NCI-H526 treated with DMSO at 0.1 percent for 48 hours (cell line): ENCODE data around the gene TRIM27.
A peak's percentile ranks its signal among the peaks of the same experiment; 100 is the strongest.

Experiments
- DNase-seq: peaks from one replicate; lab custom pipeline; 2025; lab: John Stamatoyannopoulos, UW

The TRIM27 gene

DNA sequence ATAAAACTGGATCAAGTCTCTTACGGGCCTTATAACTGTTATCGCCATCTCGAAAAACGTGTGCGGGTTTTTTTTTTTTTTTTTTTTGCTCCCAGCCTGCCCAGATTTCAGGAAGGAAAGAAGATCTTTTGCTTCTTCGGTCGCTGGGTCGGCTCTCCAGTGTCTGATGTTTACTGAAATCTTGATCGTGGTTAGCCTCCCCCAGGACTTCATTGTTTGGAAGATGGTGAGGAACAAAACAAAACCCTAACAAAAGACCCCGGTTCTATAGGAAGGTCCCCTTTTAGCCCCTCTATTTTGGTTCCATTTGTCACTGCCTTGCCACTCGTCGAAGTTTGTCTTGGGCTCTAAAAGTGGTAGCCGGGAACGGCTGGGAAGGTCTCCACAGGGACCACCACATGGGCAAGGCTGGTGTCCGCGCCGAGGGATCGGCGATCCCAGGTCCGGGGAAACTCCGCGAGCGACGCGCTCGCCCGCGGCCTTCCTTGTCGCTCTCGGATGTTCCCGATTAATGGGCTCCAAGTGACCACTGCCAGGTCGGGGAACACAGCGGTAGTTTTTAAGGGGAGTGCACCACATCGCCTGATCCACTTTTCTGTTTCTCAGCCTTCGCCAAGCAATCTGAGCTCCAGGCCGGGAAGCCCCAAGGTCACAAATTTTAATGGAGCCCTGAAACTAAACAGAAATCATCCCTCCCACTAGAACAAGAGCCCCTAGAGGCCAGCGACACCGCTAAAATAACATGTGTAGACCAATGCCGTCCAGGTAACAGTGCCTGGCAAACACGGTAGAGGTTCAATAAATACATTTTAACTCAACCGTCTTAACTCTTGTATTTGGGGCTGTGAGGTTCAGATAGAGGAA lies 27.0 kb downstream of the TRIM27 start:
- peak; percentile 48 for DNase-seq

DNA sequence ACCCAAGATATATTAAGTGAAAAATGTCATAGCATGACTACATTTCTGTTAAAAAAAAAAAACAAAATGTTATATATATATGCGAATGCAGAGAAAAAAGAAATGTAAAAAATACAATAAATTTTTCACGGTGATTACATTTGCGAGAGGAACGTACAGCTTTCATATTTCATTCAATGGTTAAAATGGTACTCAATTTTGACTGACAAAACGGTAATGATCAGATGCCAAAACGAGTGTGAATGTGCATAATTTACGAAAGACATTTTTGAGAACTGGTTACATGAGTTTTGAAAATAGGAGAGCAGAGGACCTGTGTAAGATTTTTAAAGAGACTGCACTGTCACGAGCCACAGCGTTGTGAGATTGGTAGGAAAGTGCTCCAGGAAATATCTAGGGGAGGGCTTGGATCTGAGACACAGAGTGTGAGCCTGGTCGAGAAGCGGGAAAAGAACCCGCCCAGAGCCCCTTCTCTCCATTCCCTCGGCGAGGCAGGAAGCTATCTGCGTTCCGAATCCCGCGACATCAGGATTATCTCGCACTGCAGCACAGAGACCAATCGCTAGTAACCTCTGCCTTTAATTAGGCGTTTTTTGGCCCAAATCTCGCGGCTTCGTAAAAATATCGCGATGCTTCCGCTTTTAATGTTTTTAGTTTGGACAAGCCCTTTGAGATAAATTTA lies 28.5 kb downstream of the TRIM27 start:
- DNase-seq = peak; percentile 89

DNA sequence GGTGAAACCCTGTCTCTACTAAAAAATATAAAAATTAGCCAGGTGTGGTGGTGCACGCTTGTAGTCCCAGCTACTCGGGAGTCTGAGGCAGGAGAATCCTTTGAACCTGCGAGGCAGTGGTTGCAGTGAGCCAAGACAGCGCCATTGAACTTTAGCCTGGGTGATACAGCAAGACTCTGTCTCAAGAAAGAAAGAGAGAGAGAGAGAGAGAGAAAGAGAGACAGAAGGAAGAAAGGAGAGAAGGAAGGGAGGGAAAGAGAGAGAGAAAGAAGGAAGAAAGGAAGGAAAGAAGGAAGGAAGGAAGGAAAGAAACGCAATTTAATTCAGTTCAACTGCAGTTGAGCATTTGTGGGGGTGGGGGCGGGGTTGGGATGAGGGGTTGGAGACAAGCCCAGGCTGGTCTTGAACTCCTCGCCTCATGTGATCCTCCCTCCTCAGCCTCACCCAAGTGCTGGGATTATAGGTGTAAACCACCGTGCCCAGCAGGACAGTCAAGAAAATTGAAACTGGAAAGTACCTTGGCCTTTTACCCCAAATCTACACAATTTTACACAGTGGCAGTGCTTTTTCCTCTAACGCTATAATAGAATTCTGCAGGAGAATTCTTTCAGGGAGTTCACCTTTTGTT lies 30.5 kb downstream of the TRIM27 start:
- DNase-seq = no peak

DNA sequence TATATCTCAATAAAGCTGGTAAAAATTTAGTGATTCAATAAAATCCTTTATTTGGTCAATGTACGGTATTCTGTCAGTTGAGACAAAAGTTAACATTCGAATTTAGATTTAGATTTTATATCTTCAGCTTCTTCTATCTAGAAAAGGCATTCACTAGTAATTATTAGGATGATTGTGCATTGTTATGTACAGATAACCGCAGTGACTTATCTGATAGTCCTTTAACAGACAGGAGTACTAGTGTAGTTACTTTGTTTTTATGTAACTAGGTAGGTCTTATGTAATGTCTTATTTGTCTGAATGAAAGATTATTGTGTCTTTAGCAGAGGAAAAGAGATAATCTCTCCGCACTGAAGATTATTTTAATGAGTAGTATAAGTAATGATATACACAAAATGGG lies 31.3 kb downstream of the TRIM27 start:
- no peak for DNase-seq

DNA sequence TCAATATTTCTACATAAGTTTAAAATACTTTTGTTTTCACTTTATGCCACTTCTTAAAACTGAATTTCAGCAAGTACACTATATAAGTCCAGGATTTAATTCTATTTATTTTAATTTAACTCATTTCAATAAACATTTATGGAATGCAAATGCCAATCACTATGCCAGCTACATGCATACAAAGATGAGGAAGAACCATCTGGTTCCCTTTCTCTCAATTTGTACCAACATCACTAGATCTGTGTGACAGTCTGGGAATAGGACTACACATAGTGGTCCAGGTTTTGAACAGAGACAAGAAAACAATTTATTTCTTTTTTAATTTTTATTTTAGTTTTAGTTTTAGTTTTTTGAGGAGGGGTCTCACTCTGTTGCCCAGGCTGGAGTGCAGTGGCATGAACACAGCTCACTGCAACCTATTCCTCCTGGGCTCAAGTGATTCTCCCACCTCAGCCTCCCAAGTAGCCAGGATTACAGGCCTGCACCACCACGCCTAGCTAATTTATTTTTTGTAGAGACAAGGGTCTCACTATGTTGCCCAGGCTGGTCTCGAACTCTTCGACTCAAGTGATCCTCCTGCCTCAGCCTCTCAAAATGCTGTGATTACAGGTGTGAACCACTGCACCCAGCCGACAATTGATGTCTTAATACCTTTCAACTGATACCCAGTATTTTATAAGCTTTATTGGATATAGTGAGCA lies 35.8 kb downstream of the TRIM27 start:
- no peak for DNase-seq

DNA sequence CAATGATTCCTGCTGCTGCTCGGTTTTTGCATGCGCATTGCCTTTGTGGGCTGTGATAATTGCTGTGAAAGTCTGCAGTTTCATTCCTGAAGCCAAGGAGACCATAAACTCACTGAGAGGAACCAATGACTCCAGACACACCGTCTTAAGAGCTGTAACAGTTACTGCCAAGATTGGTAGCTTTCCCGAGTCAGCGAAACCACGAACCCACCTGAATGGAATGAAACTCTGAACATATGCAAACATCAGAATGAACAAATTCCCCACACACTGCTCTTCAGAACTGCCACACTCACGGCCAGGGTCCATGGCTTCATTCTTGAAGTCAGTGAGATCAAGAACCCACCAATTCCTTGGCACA lies 37.7 kb downstream of the TRIM27 start:
- no peak for DNase-seq

DNA sequence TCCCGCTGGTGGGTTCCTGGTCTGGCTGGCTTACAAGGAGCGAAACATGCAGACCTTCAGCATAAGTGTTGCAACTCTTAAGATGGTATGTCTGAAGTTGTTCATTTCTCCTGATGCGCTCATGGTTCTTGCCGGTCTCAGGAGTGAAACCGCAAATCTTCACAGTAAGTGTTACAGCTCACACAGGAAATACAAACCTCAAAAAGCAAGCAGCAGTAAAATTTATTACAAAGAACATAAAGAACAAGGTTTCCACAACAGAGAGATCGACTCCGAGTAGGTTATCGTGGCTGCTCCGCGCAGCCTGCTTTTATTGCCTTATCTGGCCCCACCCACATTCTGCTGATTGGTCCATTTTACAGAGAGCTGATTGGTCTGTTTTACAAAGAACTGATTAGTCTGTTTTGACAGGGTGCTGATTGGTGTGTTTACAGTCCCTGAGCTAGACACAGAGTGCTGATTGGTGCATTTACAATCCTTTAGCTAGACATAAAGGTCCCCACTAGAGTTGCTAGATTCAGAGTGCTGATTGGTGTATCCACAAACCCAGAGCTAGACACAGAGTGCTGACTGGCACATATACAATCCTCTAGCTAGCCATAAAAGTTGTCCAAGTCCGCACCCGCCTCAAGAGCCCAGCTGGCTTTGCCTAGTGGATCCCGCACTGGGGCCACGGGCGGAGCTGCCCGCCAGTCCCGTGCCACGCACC lies 39.2 kb downstream of the TRIM27 start:
- DNase-seq = no peak

DNA sequence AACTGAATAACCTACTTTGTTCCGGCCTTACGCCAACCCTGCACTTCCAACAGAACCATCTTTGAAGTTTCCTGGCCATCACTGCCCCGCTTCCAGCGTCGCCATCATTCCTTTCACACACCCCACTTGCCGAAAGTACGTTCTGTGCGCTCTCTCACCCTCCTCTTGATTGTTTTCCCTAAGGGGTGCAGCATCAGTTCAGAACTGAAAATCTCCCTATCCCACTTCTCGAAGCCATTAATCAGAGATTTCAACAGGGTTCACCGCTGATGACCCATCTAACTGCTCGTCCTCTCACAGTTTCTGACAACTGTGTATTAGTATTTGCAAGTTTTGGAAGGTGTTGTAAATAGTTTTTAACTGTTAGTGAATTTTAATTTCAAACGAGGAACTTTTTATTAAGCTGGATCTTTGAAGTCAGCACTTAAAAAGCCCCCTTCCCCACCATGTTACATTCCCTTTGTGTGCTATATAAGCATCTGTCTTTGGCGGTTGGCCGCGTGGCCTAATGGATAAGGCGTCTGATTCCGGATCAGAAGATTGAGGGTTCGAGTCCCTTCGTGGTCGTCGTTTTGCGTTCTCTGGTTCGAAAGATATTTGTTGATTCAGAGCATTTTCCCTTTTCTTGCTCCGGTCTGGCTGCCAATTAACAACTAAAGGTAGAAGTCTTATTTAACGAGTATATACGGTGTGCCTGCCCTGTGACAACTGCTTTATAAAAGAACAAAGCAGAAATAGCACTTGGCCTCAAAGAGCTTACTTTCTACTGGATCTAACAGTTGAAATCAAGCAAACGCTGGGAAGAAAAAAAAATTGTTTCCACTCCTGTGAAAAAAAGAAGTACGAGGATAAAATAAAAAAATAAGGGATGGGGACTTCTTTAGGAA lies 42.6 kb downstream of the TRIM27 start:
- DNase-seq = peak; percentile 44

DNA sequence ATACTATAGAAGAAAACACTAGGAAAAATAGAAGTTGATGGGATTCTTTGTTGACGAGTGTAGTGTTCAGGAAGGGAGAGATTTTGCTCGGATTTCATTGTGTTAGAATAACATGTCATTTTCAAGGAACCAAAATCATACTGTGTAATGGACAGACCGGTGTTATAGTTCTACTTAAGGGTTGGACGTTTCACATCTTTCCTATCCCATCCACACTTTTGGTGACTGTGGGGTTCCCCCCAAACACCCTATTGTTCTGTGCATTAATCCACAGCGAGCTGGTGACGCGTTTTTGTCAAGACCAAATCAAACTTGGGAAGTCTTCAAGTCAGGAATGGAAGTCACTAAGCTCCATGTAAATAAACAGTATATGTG lies 43.3 kb downstream of the TRIM27 start:
- DNase-seq = no peak

DNA sequence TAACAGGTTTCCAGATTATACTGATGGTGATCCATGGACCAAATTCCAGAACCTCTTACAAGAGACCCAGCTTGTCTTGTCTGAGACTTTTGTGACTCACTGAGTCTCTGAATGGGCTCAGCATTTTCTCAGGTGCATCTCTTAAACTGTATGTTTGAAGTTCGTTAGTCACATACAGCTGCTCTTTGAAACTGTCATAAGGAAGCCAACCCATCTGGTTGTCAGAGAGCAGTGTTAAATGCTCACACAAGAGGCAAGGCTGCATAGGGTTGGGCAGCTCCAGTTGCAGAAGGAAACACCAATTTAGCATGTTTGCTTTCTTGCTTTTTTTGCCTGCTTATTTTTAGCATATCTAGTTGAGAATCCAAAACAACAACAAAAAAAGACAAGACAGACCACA lies 47.1 kb downstream of the TRIM27 start:
- DNase-seq = no peak

DNA sequence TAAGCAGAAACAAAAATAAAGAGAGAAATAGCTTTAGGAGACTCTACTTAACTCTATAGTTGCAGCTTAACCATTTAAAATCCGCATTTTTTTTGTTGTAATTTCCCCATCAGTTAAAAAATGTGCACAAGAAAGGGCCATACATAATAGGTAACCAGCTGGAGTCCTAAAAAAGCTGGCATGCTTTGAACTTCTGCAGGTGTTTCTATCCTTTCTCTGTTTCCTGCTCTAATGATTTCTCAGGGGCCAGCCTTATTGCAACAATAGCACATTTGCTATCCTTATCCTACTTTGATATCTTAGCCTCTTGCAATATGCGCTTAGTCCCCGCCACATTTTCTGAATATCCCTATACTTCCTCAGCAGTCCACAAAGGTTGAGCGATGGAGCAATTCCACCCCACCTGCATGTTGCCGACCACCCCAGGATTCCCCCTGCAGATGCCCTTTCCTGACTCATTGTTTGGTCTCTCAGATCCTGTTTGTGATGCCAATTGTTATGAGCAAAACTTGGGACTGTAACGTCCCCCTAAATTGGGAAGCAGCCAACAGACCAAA lies 48.5 kb downstream of the TRIM27 start:
- no peak for DNase-seq

DNA sequence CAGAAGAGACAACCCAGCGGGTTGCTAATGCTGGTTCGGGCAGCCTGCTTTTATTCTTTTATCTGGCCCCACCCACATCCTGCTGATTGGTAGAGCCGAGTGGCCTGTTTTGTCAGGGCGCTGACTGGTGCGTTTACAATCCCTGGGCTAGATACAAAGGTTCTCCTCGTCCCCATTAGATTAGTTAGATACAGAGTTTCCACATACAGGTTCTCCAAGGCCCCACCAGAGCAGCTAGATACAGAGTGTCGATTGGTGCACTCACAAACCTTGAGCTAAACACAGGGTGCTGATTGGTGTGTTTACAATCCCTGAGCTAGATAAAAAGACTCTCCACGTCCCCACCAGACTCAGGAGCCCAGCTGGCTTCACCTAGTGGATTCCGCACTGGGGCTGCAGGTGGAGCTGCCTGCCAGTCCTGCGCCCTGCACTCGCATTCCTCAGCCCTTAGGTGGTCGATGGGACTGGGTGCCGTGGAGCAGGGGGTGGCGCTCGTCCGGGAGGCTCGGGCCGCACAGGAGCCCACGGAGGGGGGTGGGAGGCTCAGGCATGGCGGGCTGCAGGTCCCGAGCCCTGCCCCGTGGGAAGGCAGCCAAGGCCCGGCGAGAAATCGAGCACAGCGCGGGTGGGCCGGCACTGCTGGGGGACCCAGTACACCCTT lies 51.5 kb downstream of the TRIM27 start:
- DNase-seq = peak; percentile 48

DNA sequence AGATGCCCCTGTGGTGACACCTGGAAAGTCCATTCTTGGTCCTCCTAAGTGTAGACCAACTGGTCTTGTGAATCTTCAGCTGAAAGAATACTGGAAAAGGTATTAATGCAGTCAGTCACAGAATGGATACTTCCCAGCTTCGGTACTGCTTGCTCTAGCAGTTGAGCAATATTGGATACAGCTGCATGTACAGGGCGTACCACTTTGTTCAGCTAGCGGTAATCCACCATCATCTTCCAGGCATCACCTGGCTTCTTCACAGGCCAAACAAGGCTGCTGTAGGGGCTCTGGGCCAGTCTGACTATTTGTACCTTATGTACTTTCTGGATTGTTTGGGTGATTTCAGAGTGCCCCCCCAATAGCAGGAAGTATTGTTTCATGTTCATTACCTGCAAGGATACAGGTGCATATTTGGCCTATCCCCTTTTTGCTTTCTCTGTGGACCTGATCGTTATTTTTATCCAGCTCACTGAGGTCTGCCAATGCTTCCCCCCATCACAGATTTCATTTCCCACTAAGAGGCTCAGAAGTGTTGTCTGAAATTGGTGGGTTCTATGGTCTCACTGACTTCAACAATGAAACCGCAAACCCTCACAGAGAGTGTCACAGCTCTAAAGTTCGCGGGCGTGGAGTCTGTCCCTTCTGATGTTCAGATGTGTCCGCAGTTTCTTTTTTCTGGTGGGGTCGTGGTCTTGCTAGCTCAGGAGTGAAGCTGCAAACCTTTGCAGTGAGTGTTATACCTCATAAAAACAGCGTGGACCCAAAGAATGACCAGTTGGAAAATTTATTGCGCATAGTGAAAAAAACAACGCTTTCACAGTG lies 52.2 kb downstream of the TRIM27 start:
- DNase-seq = peak; percentile 48

DNA sequence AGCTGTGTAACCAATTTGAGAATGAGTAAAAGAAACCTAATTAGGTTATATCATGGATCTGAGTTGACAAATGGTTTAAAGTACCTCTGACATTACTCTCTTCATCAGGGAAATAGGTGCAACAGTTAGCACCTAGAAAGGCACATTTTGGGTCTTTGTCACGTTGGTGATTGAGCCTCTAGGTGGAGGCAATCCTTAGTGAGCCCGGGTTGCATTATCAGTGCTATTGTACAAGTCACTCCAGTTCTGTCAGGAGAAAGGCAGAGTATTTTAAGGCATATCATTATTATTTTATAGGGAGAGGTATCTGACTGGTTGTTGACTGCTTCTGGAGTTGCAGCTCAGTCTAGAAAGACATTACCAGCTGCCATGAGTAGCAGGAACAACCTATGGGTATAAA lies 54.9 kb downstream of the TRIM27 start:
- no peak for DNase-seq

DNA sequence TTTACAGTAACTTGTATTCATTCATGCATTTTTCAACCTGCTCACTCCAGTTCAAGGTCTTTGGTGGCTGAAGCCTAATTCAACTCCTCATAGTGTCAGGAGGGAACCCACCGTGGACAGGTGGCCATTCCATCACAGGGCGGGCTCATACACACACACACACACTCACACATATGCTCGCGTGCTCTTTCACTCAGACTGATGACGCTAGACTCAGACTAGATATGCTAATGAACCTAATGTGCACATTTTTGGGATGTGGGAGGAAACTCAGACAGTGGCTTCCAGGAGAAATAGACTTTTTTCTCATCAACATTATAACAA lies 56.7 kb downstream of the TRIM27 start:
- DNase-seq = no peak

DNA sequence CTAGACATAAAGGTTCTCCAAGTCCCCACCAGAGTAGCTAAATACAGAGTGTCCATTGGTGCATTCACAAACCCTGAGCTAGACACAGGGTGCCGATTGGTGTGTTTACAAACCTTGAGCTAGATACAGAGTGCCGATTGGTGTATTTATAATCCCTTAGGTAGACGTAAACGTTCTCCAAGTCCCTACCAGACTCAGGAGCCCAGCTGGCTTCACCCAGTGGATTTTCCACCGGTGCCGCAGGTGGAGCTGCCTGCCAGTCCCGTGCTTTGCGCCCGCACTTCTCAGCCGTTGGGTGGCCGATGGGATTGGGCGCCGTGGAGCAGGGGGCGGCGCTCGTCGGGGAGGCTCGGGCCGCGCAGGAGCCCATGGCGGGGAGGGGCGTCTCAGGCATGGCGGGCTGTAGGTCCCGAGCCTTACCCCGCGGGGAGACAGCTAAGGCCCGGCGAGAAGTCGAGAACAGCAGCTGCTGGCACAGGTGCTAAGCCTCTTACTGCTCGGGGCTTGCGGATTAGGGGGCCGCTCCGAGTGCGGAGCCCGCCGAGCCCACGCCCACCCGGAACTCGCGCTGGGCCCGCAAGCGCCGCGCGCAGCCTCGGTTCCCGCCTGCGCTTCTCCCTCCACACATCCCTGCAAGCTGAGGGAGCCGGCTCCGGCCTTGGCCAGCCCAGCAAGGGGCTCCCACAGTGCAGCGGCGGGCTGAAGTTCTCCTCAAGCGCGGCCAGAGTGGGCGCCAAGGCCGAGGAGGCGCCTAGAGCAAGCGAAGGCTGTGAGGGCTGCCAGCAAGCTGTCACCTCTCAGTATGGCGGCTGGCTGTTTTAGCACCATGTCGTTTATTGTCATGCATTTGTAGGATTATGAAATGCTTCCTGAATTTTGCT lies 57.3 kb downstream of the TRIM27 start:
- peak; percentile 66 for DNase-seq

DNA sequence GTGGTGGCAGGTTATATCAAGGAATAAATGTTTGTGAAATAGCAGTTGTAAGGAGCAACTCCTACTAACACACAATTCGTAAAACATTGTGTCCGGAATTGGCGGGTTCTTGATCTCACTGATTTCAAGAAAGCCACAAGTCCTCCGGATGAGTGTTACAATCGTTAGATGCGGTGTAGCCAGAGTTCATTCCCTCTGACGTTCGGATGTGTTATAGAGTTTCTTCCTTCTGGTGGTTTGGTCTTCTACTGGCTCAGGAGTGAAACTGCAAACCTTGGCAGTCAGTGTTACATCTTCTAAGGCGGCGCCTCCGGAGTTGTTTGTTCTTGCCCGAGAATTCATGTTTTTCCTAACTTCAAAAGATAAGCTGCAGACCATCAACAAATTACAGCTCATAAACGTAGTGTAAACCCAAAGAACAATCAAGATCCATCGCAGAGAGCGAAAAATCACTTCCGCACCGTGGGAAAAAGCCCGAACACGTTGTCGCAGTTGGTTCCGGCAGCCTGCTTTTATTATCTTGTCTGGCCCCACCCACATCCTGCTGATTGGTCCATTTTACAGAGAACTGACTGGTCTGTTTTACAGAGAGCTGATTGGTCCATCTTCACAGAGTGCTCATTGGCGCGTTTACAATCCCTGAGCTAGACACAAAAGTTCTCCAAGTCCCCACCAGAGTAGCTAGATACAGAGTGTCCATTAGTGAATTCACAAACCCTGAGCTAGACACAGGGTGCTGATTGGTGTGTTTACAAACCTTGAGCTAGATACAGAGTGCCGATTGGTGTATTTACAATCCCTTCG lies 58.2 kb downstream of the TRIM27 start:
- peak; percentile 67 for DNase-seq
